Stimulated activated CD8-positive, alpha-beta memory T cell treated with anti-CD3 and anti-CD28 coated beads, Interleukin-4, amount 100 ng/mL, for 4 hours (primary cell): ENCODE measurements around the gene GARS1.
"Not testable (repeated sequence)": the region's sequence is repeated elsewhere in the genome, so short reads cannot be mapped to it uniquely, and the experiment has no call there.

Experiments used
- DNase-seq, 2 donors: peaks; one replicate each; pipeline ENCODE4 v3.0.0-alpha.2; 2020; ENCODE audit warnings: low read depth in 2 of 2, low spot score in 1 of 2

Gene GARS1

GRCh38 chr7:30572212-30572841 is 22.4 kb upstream of the GARS1 start:
- DNase-seq: no peak

GRCh38 chr7:30575910-30576309 is 18.8 kb upstream of the GARS1 start:
- DNase-seq: no peak

- DNase-seq: no peak
Measured at GRCh38 chr7:30583181-30583580, 11.5 kb upstream of the GARS1 start.

GRCh38 chr7:30584415-30584814 is 10.3 kb upstream of the GARS1 start:
- DNase-seq: no peak

DNA sequence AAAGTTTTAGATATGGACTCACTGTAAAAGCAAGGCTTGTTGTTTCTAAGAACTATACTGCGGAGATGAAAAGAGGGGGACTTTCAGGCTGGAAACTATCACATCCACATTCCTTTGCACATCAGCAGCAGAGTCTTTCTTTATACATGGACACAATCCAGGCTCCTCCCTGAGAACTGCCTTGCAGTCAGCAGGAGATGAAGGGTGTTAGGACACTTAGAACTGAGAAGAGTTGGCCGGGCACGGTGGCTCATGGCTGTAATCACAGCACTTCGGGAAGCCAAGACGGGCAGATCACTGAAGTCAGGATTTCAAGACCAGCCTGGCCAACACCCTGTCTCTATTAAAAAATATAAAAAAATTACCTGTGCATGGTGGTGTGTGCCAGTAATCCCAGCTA is 9.7 kb upstream of the GARS1 start:
- no peak for DNase-seq

GRCh38 chr7:30585675-30586074 is 9.0 kb upstream of the GARS1 start:
- DNase-seq: no peak

DNA sequence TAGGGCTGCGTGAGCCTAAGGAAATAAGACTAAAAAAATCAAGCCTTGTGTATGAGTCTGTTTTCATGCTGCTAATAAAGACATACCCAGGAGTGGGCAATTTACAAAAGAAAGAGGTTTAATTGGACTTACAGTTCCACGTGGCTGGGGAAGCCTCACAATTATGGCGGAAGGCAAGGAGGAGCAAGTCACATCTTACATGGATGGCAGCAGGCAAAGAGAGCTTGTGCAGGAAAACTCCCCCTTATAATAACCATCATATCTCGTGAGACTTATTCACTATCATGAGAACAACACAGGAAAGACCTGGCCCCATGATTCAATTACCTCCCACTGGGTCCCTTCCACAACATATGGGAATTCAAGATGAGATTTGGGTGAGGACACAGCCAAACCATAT is 7.1 kb upstream of the GARS1 start:
- not testable (repeated sequence) for DNase-seq

DNA sequence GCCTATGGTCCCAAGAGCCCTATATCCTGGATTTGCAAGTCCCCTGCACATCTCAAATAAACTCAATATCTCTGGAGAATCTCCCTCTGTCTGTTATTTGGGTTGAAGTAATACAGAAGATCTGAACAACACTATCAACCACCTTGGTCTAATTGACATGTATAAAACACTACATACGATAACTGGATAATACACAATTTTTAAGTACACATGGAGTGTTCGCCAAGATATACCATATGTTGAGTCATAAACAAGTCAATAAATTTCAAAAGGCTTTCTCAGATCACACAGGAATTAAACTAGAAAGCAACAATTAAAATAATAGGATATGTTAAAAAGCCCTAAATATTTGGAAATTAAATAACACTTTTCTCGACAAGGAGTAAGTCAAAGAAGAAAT is 5.6 kb upstream of the GARS1 start:
- no peak for DNase-seq

DNA sequence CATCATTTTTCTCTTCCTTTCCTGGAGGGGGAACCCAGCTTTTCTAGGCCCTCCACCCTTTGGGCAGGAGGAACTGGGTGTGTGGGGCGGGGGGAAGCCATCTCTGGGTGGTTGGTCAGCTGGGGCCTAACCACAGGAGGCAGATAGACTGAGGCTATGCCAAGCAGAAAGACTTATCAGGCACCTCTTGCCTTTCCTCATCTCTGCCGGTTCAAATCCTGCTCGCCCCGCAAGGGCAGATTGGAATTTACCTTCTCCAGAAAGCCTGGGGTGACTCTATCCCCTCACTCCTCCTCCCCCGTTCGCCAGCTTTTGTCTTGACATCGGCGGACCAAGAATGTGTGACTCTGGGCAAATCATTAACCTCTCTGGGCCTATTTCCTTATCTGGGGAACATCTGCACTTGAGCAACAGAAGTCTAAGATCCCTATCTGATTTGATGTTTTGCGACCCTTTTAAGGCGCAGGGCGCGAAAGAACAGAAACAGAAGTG is 584 bp upstream of the GARS1 start:
- no peak for DNase-seq

GRCh38 chr7:30595436-30596013 is 847 bp downstream of the GARS1 start:
- DNase-seq: no peak

DNA sequence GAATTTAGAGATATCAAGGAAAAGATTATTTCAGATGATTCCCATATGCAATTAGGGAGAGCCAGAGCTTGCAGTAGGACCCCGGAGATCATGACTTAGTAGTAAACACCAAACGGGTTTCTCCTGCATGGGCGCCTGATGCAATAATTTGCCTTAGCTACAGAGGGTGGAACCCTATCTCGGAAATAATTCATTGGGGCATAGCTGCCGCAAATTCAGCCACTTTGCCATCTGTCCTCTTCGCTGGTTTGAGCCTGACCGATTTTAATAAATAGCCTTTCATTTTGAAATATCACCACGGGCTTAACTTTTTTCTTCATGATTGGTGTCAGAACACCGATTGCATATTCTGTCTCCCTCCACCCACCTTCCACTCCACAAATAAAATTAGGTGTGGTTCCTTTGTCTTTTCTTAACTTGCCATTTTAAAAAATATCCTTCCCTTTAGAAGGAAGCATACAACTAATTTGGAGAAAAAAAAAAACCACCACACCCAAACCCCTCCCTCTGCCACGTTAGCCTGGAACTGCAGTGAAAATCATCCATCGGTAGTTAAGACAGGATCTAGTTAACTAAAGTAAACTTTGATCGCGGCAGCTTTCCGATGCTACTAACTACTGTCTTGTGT is 1.4 kb downstream of the GARS1 start:
- DNase-seq: no peak

DNA sequence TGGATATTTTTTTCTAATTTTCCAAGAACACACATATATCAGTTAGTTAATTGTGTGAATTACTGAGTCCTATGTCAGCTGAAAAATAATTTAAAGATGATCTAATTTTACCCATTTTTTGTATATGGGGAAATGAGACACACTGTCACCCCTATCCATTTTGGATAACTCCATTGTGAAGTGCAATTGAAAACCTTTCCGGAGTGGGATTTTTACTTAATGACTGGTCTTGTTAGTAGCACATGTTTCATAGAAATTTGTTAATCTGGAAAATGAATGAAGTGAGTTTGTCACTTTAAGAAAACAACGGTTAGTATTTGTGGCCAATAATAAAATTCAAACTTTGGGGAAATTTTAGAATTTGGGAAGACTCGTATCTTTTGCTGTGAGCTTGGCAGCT is 2.0 kb downstream of the GARS1 start:
- no peak for DNase-seq

- no peak for DNase-seq
Measured at GRCh38 chr7:30598121-30598876, 3.6 kb downstream of the GARS1 start.

DNA sequence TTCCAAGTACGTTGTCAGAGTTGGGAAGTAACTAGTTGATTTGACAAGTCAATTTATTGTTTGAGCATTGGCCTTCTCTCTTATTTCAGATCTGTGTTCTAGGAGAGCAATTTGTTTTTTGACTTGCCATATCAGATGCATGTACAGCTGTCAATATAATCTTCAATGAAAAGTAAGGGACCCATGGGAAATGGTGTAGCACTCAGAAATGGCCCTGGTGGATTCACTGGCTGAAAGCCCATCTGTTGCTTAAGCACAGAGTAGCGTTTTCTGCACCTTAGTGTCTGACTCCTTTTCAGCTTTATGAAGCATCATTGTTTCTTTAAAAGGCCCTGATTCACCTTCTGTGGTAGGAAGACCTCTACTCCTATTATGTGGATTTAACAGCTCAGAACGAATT is 10.2 kb downstream of the GARS1 start:
- DNase-seq: no peak

DNA sequence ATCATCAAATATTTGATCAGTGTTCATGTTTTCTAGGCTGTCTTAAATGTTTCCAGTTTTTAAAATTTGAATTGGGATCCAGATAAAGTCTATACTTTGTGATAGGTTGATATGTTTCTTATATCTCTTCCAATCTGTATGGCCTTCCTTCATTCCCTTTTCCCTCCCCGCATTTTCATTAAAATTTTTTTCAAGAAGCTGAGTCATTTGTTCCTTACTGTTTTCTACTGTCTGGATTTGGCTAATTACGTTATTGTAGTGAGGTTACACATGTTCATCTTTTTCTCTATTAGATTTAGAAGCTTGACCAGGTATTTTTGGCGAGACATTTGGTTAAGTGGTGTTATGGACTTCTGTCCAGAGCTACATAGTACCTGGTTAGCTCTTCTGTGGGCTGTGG is 11.2 kb downstream of the GARS1 start:
- no peak for DNase-seq

- DNase-seq: no peak
Measured at GRCh38 chr7:30612658-30613265, 18.1 kb downstream of the GARS1 start.

GRCh38 chr7:30613366-30614325 is 19.0 kb downstream of the GARS1 start:
- DNase-seq: no peak

GRCh38 chr7:30616318-30616717 is 21.6 kb downstream of the GARS1 start:
- no peak for DNase-seq

DNA sequence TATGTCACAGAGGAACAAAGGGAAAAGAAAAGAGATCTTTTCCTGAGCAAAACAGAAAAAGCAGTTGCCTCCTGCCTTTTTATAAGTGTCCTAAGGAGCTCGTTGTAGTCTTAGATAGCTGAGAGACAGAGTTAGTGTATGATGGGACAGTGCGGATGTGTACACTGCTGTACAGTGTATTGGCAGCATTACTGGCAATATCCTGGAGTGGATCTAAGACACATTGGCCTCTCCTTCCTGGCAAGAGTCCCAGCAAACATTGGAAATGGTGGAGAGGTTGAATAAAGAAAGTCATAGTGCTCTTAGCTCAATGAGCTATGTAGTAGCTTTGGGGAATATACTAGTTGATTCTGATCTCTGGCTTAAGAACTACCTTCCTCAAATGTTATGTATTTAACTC is 22.7 kb downstream of the GARS1 start:
- DNase-seq: no peak

GRCh38 chr7:30618080-30618676 is 23.5 kb downstream of the GARS1 start:
- no peak for DNase-seq
